HEK293T (cell line): ENCODE results near the gene CA5B.
"Not testable (repeated sequence)": the region's sequence is repeated elsewhere in the genome, so short reads cannot be mapped to it uniquely, and the experiment has no call there.

Source experiments
- CTCF ChIA-PET: fragments of 350-600 bp; formaldehyde crosslinking; extraction: SDS; loops from one replicate; lab custom pipeline; 2021; ENCODE audit warnings: antibody characterized with exemption, inconsistent platforms; lab: Yijun Ruan, JAX
- POLR2A ChIA-PET: fragments of 350-600 bp; formaldehyde crosslinking; extraction: SDS; loops from one replicate; lab custom pipeline; 2020; ENCODE audit warnings: antibody characterized with exemption, inconsistent platforms; lab: Yijun Ruan, JAX
- DNase-seq: peaks from one replicate; pipeline ENCODE4 v3.0.0; 2012; ENCODE audit warnings: mixed read lengths; ENCODE audit errors: extremely low spot score
- ARNT ChIP-seq: fragments of 450-650 bp; IDR thresholded peaks from 2 replicates; pipeline ENCODE4 v1.6.1; 2017; ENCODE audit warnings: mild to moderate bottlenecking
- BHLHE40 ChIP-seq: fragments of 450-650 bp; IDR thresholded peaks from 2 replicates; pipeline ENCODE4 v1.6.1; 2016; ENCODE audit warnings: mild to moderate bottlenecking, moderate library complexity, borderline replicate concordance
- CTBP1 ChIP-seq: fragments of 450-650 bp; IDR thresholded peaks from 2 replicates; pipeline ENCODE4 v1.6.1; 2016; ENCODE audit warnings: borderline replicate concordance
- ELF4 ChIP-seq: fragments of 450-650 bp; IDR thresholded peaks from 2 replicates; pipeline ENCODE4 v1.6.1; 2017; ENCODE audit warnings: antibody characterized with exemption
- FOXA1 ChIP-seq: fragments of 450-650 bp; IDR thresholded peaks from 2 replicates; pipeline ENCODE4 v1.6.1; 2016; ENCODE audit warnings: mild to moderate bottlenecking
- FOXK2 ChIP-seq: fragments of 450-650 bp; IDR thresholded peaks from 2 replicates; pipeline ENCODE4 v1.6.1; 2016; ENCODE audit warnings: mild to moderate bottlenecking
- FOXM1 ChIP-seq: fragments of 450-650 bp; IDR thresholded peaks from 2 replicates; pipeline ENCODE4 v1.6.1; 2017; ENCODE audit warnings: mild to moderate bottlenecking, borderline replicate concordance
- HDGF ChIP-seq: fragments of 450-650 bp; IDR thresholded peaks from 2 replicates; pipeline ENCODE4 v1.6.1; 2017; ENCODE audit warnings: antibody characterized with exemption, borderline replicate concordance
- L3MBTL2 ChIP-seq: fragments of 450-650 bp; conservative IDR thresholded peaks from 2 replicates; pipeline ENCODE4 v1.6.1; 2016; ENCODE audit warnings: mild to moderate bottlenecking
- LEF1 ChIP-seq: fragments of 450-650 bp; IDR thresholded peaks from 2 replicates; pipeline ENCODE4 v1.6.1; 2017; ENCODE audit warnings: mild to moderate bottlenecking, borderline replicate concordance
- NFRKB ChIP-seq: fragments of 450-650 bp; IDR thresholded peaks from 2 replicates; pipeline ENCODE4 v1.6.1; 2016; ENCODE audit warnings: mild to moderate bottlenecking, moderate library complexity
- SP1 ChIP-seq: fragments of 450-650 bp; IDR thresholded peaks from 2 replicates; pipeline ENCODE4 v1.6.1; 2017
- SUZ12 ChIP-seq: fragments of 450-650 bp; IDR thresholded peaks from 2 replicates; pipeline ENCODE4 v1.6.1; 2016; ENCODE audit warnings: mild to moderate bottlenecking
- TARDBP ChIP-seq: fragments of 450-650 bp; IDR thresholded peaks from 2 replicates; pipeline ENCODE4 v1.6.1; 2016
- ZNF384 ChIP-seq: fragments of 450-650 bp; IDR thresholded peaks from 2 replicates; pipeline ENCODE4 v1.6.1; 2016
- TF ChIP-seq, protein P1 (sequence below): fragments of 450-650 bp; IDR thresholded peaks from 2 replicates; pipeline ENCODE4 v1.6.1; 2016

Gene CA5B

DNA sequence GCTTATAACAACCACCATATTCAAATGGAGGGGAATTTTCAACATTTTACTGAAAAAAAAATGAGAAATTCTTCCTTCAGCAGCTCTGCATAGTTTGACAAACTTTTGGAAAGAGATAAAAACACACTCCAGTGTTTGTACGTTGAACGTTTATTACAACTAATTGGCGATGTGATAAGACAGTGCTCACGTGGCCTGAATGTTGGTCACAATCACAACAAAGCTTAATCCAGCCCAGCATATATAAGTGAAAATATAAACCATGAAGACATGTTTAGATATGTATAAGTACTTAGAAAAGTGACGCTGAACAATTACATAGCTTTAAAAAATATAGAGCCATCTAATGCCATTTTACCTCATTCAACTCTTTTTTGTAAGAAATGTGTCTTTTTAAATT is 87.9 kb downstream of the CA5B start:
- CTCF ChIA-PET = no interaction called here
- POLR2A ChIA-PET = no interaction called here
- no peak for DNase-seq
- TF ChIP-seq ARNT (no peak), BHLHE40 (no peak), LEF1 (no peak), ZNF384 (no peak), FOXA1 (no peak), ELF4 (no peak), HDGF (no peak), CTBP1 (no peak), SUZ12 (no peak), FOXM1 (no peak), NFRKB (no peak), SP1 (no peak), L3MBTL2 (no peak), FOXK2 (no peak), TARDBP (no peak)
- TF ChIP-seq, protein P1, sequence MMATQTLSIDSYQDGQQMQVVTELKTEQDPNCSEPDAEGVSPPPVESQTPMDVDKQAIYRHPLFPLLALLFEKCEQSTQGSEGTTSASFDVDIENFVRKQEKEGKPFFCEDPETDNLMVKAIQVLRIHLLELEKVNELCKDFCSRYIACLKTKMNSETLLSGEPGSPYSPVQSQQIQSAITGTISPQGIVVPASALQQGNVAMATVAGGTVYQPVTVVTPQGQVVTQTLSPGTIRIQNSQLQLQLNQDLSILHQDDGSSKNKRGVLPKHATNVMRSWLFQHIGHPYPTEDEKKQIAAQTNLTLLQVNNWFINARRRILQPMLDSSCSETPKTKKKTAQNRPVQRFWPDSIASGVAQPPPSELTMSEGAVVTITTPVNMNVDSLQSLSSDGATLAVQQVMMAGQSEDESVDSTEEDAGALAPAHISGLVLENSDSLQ = no peak

DNA sequence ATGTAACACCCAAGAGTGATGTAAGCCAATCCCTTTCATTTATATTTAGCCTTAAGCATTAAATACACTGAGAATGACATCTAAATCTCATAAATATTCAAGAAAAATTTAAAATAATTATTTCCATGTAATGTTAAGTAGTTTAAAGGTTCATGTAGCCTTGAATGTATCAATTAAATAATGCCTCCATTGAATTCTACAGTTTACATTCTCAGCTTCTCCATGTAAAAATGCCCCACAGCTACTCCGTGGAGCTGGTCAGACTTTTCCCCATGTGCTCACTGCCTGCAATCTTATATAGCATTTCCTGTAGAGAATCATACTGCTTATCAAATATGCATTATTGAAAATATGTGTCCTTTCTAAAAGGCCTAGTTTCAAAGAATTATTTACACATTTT is 91.1 kb downstream of the CA5B start:
- TF ChIP-seq SUZ12 (no peak), FOXA1 (no peak), L3MBTL2 (no peak), FOXK2 (no peak), SP1 (no peak), NFRKB (no peak), BHLHE40 (no peak), CTBP1 (no peak), ELF4 (no peak), ARNT (no peak), LEF1 (no peak), HDGF (no peak), TARDBP (no peak), FOXM1 (no peak), ZNF384 (no peak)
- TF ChIP-seq, protein P1 = no peak
- no peak for DNase-seq
- ChIA-PET POLR2A (no interaction called here), CTCF (interaction anchor here (1.1 kb wide), 1 partner anchor 13 kb away, joined by 3 read pairs; no protein-coding TSS in a partner anchor)

DNA sequence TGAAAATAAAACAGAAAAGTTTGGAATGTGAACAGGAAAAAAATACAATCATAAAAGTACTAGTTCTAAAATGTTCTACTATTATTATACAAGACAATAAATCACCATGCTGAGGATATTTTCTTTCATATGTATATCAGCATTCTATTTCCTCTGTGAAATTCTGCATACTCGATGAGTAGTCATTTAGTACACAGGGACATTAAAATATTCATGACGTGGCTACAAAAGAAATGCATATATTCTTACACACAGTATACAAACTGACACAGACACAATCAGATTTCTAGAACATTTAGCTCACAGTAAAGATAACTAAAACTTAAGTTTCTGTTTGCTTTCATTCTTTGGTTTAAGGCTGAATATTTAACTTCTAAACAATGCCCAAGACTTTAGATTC is 93.3 kb downstream of the CA5B start:
- CTCF ChIA-PET, DNase-seq, POLR2A ChIA-PET: not testable (repeated sequence)

DNA sequence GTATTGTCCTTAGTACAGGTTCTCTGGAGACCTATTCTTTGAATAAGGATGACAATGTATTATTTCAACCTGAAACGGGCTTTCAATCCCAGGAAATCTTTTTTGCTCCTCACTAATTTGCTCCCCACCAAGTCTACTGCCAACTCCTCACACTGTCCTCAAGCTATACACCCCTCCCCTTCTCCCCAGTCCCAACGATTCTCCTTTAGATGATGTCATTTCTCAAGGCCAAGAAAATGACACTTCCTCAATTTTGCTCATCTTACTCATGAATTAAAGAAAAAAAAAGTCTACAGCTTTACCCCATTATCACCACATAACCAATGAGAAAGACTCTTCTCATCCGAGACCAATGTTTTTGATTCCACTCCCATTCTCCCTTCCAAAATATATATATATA is 96.0 kb downstream of the CA5B start:
- CTCF ChIA-PET = interaction anchor here (0.5 kb wide), 1 partner anchor 13 kb away, joined by 3 read pairs; no protein-coding TSS in a partner anchor
- POLR2A ChIA-PET = no interaction called here
- no peak for TF ChIP-seq NFRKB
- no peak for TF ChIP-seq FOXA1
- TF ChIP-seq CTBP1 = no peak
- no peak for TF ChIP-seq TARDBP
- no peak for TF ChIP-seq L3MBTL2
- no peak for TF ChIP-seq HDGF
- no peak for TF ChIP-seq LEF1
- TF ChIP-seq ELF4 = no peak
- TF ChIP-seq SUZ12 = no peak
- no peak for TF ChIP-seq BHLHE40
- no peak for TF ChIP-seq FOXM1
- no peak for TF ChIP-seq ARNT
- TF ChIP-seq FOXK2 = no peak
- no peak for TF ChIP-seq ZNF384
- TF ChIP-seq SP1 = no peak
- TF ChIP-seq, protein P1 = no peak
- DNase-seq = no peak

DNA sequence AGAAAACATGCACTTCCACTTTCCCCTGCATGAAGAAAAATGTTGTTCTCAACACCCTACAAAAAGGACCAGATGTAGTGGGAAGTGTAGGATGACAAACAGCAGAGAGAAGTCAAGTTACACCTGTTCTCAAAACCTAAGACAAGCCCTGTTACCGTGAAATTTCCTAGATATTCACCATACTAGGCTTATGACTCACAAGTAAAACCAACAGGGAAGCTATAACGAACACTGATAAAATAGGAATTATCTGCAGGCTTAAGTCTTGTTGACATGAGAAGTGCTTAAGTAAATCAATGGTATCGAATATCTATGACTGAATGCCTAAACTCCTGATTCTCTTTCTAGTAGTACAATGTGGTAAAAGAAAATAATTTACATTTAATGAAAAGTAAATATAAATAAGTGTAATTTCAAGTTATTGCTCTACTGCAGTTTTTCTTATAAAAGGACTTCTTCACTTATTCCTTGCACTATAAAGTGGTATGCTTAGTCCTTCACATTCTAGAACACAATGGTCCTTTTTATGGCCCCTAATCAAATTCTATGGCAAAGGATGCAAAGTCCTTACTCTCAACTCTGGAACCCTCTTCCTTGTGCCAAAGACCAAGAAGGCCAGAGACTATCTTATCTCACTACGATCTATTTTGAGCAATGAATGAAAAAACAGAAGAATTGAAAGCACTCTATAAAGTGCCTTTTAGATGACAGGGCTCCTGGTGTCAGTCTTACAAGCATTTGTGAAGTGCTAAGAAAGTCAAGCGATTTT is 96.9 kb downstream of the CA5B start:
- TF ChIP-seq NFRKB (no peak), ELF4 (no peak), SUZ12 (no peak), BHLHE40 (no peak), FOXA1 (no peak), ARNT (no peak), TARDBP (no peak), LEF1 (no peak), SP1 (no peak), ZNF384 (no peak), L3MBTL2 (no peak), FOXK2 (no peak), CTBP1 (no peak), FOXM1 (no peak), HDGF (no peak)
- TF ChIP-seq, protein P1 = no peak
- CTCF ChIA-PET = no interaction called here
- POLR2A ChIA-PET = no interaction called here
- DNase-seq = no peak
